GM18868 (cell line): ENCODE data around the gene TNFRSF8.
A peak's percentile ranks its signal among the peaks of the same experiment; 100 is the strongest.

Experiments used
- ATAC-seq: cut with Tn5 transposase; IDR thresholded peaks from one replicate; pipeline ENCODE4 v1.9.1; 2021; ENCODE audit warnings: mild to moderate bottlenecking, moderate library complexity; ENCODE audit not compliant: unreplicated experiment

TNFRSF8 gene

DNA sequence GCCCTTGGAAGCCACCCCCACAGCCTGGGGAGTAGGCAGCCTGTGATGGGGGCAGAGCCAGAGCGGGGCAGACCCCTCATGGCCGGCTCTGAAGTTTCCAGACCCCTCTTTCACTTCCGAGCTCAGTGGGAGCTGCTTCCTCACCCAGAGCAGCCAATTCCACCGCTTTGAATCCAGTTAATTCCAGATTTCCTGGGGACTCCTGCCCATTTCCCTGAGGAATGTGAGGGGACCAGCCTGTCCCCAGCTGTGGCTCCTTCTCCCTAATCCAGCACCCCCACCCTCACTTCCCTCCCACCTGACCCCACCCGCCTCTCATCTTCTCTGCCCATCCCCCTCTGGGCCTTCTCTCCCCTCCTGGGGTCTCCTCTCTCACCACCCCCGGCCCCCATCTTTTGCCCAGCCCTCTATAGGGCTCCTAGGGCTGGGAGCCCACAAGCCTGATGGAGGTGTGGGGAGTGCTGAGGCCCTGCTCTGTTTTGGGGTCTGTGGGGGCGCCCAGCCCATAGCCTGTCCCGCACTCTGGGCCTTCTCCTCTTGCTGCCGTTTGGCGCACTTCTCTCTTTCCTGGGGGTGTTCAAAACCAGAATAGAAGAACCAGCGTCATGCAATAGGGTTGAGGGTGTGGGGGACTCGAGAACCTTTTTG, 77.5 kb downstream of the TNFRSF8 start:
- no peak for ATAC-seq

DNA sequence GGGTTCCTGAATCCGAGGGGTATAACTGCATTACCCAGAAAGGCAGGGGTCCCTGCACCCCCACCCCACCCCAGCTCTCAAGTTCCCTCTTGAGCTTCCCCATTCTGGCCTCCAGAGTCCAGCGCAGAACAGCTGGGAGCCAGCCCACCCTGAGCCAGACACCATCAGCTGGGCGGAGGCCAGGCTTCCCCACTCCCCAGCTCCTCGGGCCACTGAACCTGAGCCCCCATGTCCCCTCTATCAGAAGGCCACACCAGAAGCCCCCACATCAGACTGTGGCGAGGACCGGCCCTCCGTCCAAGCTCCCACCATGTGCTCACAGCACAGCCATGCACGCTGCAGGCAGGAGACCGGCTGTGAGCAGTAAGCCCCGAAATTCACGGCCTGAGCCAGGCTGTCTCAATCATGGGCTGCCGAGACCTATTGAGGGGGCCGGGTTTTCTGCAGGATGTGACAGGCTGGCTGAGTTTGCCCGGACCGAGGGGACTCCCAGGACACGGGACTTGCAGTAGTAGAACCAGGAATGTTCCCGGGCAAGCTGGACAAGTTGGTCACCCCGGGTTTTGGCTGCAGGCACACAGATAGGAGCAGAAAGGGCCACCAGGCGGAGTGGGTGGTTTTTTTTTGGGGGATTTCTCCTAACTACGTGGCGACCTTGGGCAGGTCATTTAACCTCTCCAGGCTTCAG, 78.2 kb downstream of the TNFRSF8 start:
- no peak for ATAC-seq

GRCh38 chr1:12142141-12142823, 79.2 kb downstream of the TNFRSF8 start:
- no peak for ATAC-seq

- ATAC-seq, result peak; percentile 12
Observed at GRCh38 chr1:12142891-12143630, 80.0 kb downstream of the TNFRSF8 start.

- ATAC-seq, result peak; percentile 49
Observed at GRCh38 chr1:12143631-12144155, 80.6 kb downstream of the TNFRSF8 start.

DNA sequence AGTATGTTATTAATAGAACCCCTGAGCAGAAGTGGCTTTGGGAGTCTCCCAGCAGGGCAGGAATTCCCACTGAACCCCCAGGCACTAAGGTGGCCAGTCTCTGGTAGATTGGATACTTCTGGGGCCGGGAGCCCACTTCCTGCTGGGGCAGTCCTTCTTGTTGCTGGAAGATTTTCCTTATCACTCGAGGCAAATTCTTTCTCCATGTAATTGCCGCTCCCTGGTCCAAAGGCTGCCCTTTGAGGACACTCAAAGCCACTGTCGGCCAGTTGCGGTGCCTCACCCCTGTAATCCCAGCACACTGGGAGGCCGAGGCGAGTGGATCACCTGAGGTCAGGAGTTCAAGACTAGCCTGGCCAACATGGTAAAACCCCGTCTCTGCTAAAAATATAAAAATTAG, 81.1 kb downstream of the TNFRSF8 start:
- no peak for ATAC-seq

DNA sequence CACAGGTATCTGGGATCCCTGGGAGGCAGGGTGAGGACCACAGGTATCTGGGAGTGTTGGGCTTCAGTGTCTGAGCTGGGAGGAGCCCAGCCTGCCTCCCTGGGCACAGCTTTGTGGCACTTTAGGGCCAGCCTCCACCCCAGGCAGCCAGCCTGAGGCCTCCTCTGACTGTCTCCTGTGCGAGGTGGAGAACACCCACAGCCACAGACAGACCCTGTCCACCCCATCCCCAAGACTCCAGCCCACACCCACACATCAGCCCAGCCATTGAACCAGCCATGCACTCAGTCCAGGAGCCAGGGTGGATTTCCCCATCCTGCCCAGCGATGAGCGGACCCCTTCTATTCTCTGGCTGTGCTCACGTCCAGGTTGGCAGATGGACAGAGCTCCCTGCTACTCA, 81.9 kb downstream of the TNFRSF8 start:
- no peak for ATAC-seq

- no peak for ATAC-seq
Observed at GRCh38 chr1:12145616-12146342, 82.7 kb downstream of the TNFRSF8 start.

GRCh38 chr1:12146343-12147112, 83.4 kb downstream of the TNFRSF8 start:
- no peak for ATAC-seq

DNA sequence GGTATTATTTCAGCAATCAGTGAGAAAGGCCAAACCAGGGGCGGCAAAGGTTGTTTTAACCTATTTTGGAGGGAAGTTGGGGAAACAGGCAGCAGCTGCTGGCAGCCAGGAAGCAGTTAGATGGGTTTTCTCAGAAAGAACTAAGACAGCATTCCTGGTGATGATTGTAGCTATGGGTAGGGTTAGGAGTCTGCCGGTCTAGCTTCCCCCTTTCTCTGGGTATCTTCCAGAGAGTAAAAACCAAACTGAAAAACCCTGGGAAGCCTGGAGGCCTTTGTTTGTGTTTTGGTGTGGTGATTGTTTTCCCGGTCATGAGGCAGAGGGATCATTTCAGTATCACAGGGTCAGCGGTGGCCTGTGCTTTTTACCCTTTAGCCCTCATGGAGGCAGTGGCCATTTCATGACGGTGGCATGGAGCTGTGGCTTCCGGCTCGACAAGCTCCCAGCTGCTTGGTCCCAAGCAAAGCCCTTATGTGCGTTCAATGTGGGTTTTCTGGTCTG, 84.1 kb downstream of the TNFRSF8 start:
- no peak for ATAC-seq

DNA sequence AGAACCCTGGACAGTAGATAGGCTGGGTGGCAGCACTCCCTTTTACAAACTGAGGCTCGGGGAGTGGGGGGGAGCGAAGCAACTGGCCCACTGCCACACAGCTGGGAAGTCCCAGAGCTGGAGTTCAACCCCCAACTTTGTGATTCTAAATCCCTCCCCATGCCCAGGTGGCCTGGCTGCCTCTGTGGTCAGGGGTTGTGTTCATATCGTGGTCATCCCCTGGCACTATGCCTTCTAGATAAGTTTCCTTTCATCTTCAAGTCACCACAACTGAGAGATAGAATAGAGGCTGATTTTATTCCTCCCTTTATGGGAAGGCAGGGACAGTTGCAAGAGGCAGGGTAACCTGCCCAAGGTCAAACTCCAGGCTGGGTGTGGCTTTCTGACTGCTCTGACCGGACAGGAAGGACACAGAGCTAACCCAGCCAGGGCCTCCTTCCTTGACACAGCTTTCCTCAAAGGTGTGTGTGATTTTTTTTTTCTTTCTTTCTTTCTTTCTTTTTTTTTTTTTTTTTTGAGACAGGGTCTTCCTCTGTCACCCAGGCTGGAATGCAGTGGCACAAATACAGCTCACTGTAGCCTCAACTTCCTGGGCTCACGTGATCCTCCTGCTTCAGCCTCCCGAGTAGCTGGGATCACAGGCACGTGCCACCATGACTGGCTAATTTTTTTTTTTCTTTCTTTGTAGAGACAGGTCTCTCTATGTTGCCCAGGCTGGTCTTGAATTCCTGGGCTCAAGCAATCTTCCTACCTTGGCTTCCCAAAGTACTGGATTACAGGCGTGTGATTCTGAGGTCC, 85.3 kb downstream of the TNFRSF8 start:
- ATAC-seq, result no peak

DNA sequence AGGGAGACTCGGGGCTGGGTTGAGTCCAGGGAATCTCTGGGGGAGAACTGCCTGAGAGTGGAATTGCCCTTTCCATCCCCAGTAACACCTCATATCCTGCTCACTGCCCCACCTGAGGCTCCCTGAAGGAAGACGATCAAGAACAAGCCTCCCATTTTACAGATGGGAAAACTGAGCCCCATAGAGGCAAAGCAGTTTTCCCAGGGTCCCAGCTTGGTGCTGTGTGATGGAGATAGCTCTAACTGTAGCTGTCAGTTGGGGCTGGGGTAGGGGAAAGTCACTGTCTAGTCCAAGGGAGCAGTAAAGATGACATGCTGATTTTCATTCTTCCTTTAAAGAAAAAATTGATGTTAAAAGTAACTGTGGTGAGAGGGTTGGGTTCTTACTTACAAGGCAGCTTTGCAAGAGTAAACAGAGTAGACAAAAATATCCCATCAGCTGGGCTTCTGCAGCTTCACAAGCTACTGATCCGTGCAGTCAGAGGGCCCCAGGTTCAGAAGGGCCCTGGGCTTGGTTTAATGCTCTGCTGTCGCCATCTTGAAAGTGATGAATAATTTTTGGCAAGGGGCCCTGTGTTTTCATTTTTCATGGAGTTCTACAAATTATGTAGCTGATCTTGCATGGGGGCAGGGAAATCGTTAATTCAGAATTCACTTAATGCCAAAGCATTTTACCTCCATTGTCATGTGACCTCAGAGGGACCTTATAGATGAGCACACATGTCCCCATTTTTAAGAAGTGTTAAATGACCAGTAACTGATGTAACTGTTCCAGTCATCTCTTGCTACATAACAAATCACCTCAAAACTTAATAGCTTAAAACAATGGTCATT, 86.1 kb downstream of the TNFRSF8 start:
- ATAC-seq, result peak; percentile 29

DNA sequence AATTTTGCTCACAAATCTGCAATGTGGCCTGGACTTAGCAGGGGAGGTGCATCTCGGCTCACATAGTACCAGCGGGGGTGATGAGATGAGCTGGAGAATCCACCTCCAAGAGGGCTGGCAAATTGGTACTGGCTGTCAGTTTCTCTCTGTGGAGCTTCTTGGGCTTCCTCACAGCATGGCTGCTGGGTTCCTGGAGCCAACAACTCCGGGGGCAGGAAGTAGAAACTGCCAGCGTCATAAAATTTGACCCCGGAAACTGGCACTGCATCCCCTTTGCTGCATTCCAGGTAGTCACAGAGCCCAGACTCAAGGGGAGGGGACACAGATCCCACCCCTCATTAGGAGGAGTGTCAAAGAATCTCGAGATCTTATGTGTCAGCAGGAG, 86.7 kb downstream of the TNFRSF8 start:
- ATAC-seq, result no peak

DNA sequence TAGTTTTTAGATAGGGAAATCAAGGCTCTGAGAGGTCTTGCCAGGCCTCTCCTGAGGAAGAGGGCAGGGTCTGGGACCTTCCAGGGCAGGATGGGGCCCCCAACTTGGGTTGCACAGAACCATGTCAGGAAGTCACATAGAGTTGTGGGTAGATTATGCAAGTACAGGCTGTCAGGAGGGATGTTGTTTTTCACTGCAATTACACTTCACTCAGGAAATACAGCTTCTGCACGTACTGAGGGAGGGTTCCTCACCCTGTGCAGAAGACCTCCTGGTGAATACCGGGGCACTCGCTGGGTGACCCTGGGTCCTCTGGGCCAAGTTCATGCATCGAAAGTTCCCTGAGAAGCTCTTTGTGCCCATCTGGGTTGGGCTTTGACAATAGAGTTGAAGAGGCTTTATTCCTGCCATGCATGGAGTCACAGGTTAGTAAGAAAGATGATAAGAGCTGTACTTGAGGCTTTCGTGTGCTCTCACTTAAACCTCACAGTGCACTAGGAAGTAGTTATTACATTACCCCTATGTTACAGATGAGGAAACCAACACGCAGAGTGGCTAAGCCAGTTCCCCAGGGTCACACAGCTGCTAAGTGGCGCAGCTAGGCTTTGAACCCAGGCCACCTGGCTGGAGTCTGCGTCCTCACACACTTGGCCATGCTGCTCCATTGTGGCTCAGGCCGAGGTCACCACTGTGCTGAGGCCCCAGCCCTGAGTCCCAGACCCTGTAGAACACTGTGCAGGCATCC, 87.5 kb downstream of the TNFRSF8 start:
- ATAC-seq, result no peak

GRCh38 chr1:12151465-12151864, 88.4 kb downstream of the TNFRSF8 start:
- no peak for ATAC-seq

- peak; percentile 65 for ATAC-seq
Observed at GRCh38 chr1:12152113-12152891, 89.2 kb downstream of the TNFRSF8 start.
